ENCODE results near the gene ST8SIA4. TPM values are rescaled to one million over a fixed set of nuclear protein-coding genes. Genes with fewer than 3 reads are reported as not detected.

ST8SIA4 gene
- total RNA-seq, 2 donors from 2014 or later, result 25.2 to 47.0 TPM

- Mint-ChIP-seq H3K27me3 (ENCODE audit: insufficient read depth) (peaks cover 37% of the 10 kb centered on the region), H3K9me3 (no peaks in the 10 kb centered on the region), H3K4me3 (no peak overlapping the region), H3K27ac (no peak overlapping the region), H3K4me1 (peaks cover 22% of the 10 kb centered on the region), H3K36me3 (ENCODE audit: low read depth) (no peaks in the 10 kb centered on the region)
- Histone ChIP-seq H3K36me3 (ENCODE audit: control insufficient read depth, insufficient read depth, low read length) (no peaks in the 10 kb centered on the region), H3K27me3 (ENCODE audit: control insufficient read depth, insufficient read depth, low read length, poor library complexity, severe bottlenecking) (no peaks in the 10 kb centered on the region), H3K9me3 (ENCODE audit: control insufficient read depth, low read length) (no peaks in the 10 kb centered on the region), H3K4me3 (ENCODE audit: low read length) (no peak overlapping the region), H3K27ac (ENCODE audit: low read depth, low read length) (no peak overlapping the region), H3K9ac (ENCODE audit: extremely low read depth, low read length, poor library complexity, severe bottlenecking) (no peak overlapping the region), H3K4me1 (ENCODE audit: control insufficient read depth, insufficient read depth, low read length) (no peaks in the 10 kb centered on the region)
- no peak for DNase-seq
- 88% methylated on average over 4 to 5 of the region's 5 CpGs for WGBS, 2 experiments (ENCODE audit: insufficient coverage in 1 of 2, insufficient read length in 1 of 2)
- TF ChIP-seq, protein P1, sequence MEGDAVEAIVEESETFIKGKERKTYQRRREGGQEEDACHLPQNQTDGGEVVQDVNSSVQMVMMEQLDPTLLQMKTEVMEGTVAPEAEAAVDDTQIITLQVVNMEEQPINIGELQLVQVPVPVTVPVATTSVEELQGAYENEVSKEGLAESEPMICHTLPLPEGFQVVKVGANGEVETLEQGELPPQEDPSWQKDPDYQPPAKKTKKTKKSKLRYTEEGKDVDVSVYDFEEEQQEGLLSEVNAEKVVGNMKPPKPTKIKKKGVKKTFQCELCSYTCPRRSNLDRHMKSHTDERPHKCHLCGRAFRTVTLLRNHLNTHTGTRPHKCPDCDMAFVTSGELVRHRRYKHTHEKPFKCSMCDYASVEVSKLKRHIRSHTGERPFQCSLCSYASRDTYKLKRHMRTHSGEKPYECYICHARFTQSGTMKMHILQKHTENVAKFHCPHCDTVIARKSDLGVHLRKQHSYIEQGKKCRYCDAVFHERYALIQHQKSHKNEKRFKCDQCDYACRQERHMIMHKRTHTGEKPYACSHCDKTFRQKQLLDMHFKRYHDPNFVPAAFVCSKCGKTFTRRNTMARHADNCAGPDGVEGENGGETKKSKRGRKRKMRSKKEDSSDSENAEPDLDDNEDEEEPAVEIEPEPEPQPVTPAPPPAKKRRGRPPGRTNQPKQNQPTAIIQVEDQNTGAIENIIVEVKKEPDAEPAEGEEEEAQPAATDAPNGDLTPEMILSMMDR (conservative IDR thresholded peaks at IDR 0.05), result no peak
These were observed 144.8 kb downstream of the ST8SIA4 start for GRCh38 chr5:100758306-100758705.

- H3K9me3 ChIP-seq (ENCODE audit: control insufficient read depth, low read length), result no peaks in the 10 kb centered on the region
- Mint-ChIP-seq H3K27ac (no peak overlapping the region), H3K4me1 (peaks cover 22% of the 10 kb centered on the region), H3K27me3 (ENCODE audit: insufficient read depth) (peaks cover 41% of the 10 kb centered on the region), H3K4me3 (no peak overlapping the region), H3K36me3 (ENCODE audit: low read depth) (no peaks in the 10 kb centered on the region), H3K9me3 (no peaks in the 10 kb centered on the region)
- no peaks in the 10 kb centered on the region for H3K4me1 ChIP-seq (ENCODE audit: control insufficient read depth, insufficient read depth, low read length)
- TF ChIP-seq, protein P1 (conservative IDR thresholded peaks at IDR 0.05), result no peak
- no peak overlapping the region for H3K9ac ChIP-seq (ENCODE audit: extremely low read depth, low read length, poor library complexity, severe bottlenecking)
- peak overlapping the region; percentile 44 for H3K4me3 ChIP-seq (ENCODE audit: low read length)
- H3K36me3 ChIP-seq (ENCODE audit: control insufficient read depth, insufficient read depth, low read length), result no peaks in the 10 kb centered on the region
- no peaks in the 10 kb centered on the region for H3K27me3 ChIP-seq (ENCODE audit: control insufficient read depth, insufficient read depth, low read length, poor library complexity, severe bottlenecking)
- no peak overlapping the region for H3K27ac ChIP-seq (ENCODE audit: low read depth, low read length)
- DNase-seq, result no peak
- WGBS, 2 experiments (ENCODE audit: insufficient coverage in 1 of 2, insufficient read length in 1 of 2), result 2 to 8% methylated on average over 7 to 8 of the region's 8 CpGs
These were observed 145.5 kb downstream of the ST8SIA4 start for GRCh38 chr5:100757618-100758017.

Small RNAs within 50 kb of the gene (microRNA-seq; reads per million reads assigned to microRNA genes)
- not detected for gene MIR548P (ENCODE audit: borderline microRNAs expressed)
